H9 (cell line): ENCODE measurements around the gene FANCC. TPM values are rescaled to one million over a fixed set of nuclear protein-coding genes. Genes with fewer than 3 reads are reported as not detected.

Experiments
- DNase-seq: peaks from one replicate; pipeline ENCODE4 v3.0.0-alpha.2; 2017
- H2AFZ ChIP-seq: one replicate; pipeline ENCODE4 v1.6.1; 2013; ENCODE audit warnings: mild to moderate bottlenecking, low read length, control low read depth, moderate library complexity
- H2AK5ac ChIP-seq: 2 replicates; pipeline ENCODE4 v1.6.1; 2013; ENCODE audit warnings: low read length, control low read depth, mixed read lengths; ENCODE audit not compliant: insufficient read length
- H2BK120ac ChIP-seq: one replicate; pipeline ENCODE4 v1.6.1; 2013; ENCODE audit warnings: low read depth, mild to moderate bottlenecking, low read length, control low read depth, inconsistent platforms; ENCODE audit not compliant: poor library complexity, severe bottlenecking
- H2BK12ac ChIP-seq: 2 replicates; pipeline ENCODE4 v1.6.1; 2013; ENCODE audit warnings: low read length, control low read depth, mixed read lengths, low read depth; ENCODE audit not compliant: insufficient read length
- H2BK15ac ChIP-seq: 2 replicates; pipeline ENCODE4 v1.6.1; 2013; ENCODE audit warnings: low read depth, low read length, control low read depth
- H2BK20ac ChIP-seq: one replicate; pipeline ENCODE4 v1.6.1; 2013; ENCODE audit warnings: low read depth, mild to moderate bottlenecking, low read length, control low read depth, inconsistent platforms; ENCODE audit not compliant: poor library complexity, severe bottlenecking
- H2BK5ac ChIP-seq: 2 replicates; pipeline ENCODE4 v1.6.1; 2013; ENCODE audit warnings: low read length, control low read depth, mixed read lengths; ENCODE audit not compliant: insufficient read length
- H3K14ac ChIP-seq: 2 replicates; pipeline ENCODE4 v1.6.1; 2013; ENCODE audit warnings: low read length, control low read depth; ENCODE audit not compliant: insufficient read depth
- H3K18ac ChIP-seq: 2 replicates; pipeline ENCODE4 v1.6.1; 2013; ENCODE audit warnings: low read depth, mild to moderate bottlenecking, mixed read lengths, low read length, control low read depth; ENCODE audit not compliant: insufficient read length
- H3K23ac ChIP-seq: 2 replicates; pipeline ENCODE4 v1.6.1; 2013; ENCODE audit warnings: low read length, control low read depth, mixed read lengths, low read depth; ENCODE audit not compliant: insufficient read length
- H3K23me2 ChIP-seq: 2 replicates; pipeline ENCODE4 v1.6.1; 2013; ENCODE audit warnings: low read depth, mild to moderate bottlenecking, mixed read lengths, low read length, control low read depth; ENCODE audit not compliant: insufficient read length, poor library complexity, severe bottlenecking
- H3K27ac ChIP-seq: 2 replicates; pipeline ENCODE4 v1.5.1; 2013; ENCODE audit warnings: low read length, control low read depth, mixed read lengths, low read depth; ENCODE audit not compliant: insufficient read length
- H3K27me3 ChIP-seq: 2 replicates; pipeline ENCODE4 v1.6.1; 2013; ENCODE audit warnings: low read length, control low read depth, inconsistent platforms; ENCODE audit not compliant: insufficient read depth
- H3K4ac ChIP-seq: 2 replicates; pipeline ENCODE4 v1.6.1; 2013; ENCODE audit warnings: low read depth, mild to moderate bottlenecking, control low read depth, inconsistent platforms, low read length, moderate library complexity
- H3K4me1 ChIP-seq: 2 replicates; pipeline ENCODE4 v1.6.1; 2013; ENCODE audit warnings: low read length, control low read depth, inconsistent platforms; ENCODE audit not compliant: insufficient read depth
- H3K4me2 ChIP-seq: 2 replicates; pipeline ENCODE4 v1.6.1; 2013; ENCODE audit warnings: low read length, control low read depth, mixed read lengths; ENCODE audit not compliant: insufficient read length, insufficient read depth
- H3K56ac ChIP-seq: 2 replicates; pipeline ENCODE4 v1.6.1; 2013; ENCODE audit warnings: low read depth, mild to moderate bottlenecking, mixed read lengths, low read length, control low read depth; ENCODE audit not compliant: insufficient read length
- H3K79me1 ChIP-seq: 2 replicates; pipeline ENCODE4 v1.6.1; 2013; ENCODE audit warnings: low read depth, mild to moderate bottlenecking, moderate library complexity, low read length, control low read depth, inconsistent platforms; ENCODE audit not compliant: insufficient read depth, poor library complexity, severe bottlenecking
- H3K79me2 ChIP-seq: 2 replicates; pipeline ENCODE4 v1.6.1; 2013; ENCODE audit warnings: low read length, control low read depth, inconsistent platforms; ENCODE audit not compliant: insufficient read depth
- H3K9ac ChIP-seq: 2 replicates; pipeline ENCODE4 v1.6.1; 2013; ENCODE audit warnings: low read length, control low read depth, mixed read lengths; ENCODE audit not compliant: insufficient read length; ENCODE audit errors: extremely low read depth
- H3K9me3 ChIP-seq: one replicate; pipeline ENCODE4 v1.6.1; 2013; ENCODE audit warnings: low read depth, low read length, inconsistent platforms; ENCODE audit not compliant: control insufficient read depth
- H3T11ph ChIP-seq: one replicate; pipeline ENCODE4 v1.6.1; 2013; ENCODE audit warnings: mild to moderate bottlenecking, low read length, control low read depth, inconsistent platforms
- H4K20me1 ChIP-seq: one replicate; pipeline ENCODE4 v1.6.1; 2013; ENCODE audit not compliant: control insufficient read depth, insufficient read length, insufficient read depth
- H4K5ac ChIP-seq: 2 replicates; pipeline ENCODE4 v1.6.1; 2013; ENCODE audit warnings: low read depth, mild to moderate bottlenecking, mixed read lengths, low read length, control low read depth; ENCODE audit not compliant: insufficient read length
- H4K8ac ChIP-seq: replicated peaks from 2 replicates; pipeline ENCODE4 v1.6.1; 2013; ENCODE audit warnings: low read length, control low read depth, mixed read lengths, low read depth; ENCODE audit not compliant: insufficient read length
- H4K91ac ChIP-seq: 2 replicates; pipeline ENCODE4 v1.6.1; 2013; ENCODE audit warnings: low read depth, mild to moderate bottlenecking, moderate library complexity, mixed read lengths, low read length, control low read depth; ENCODE audit not compliant: insufficient read length
- H3K27ac Mint-ChIP-seq, 3 experiments: 2 replicates in 2 of 3; 3 replicates in 1 of 3; pipeline ENCODE4 v1.8.0; 2020 to 2021; ENCODE audit warnings: mixed read lengths in 3 of 3, mild to moderate bottlenecking in 1 of 3, moderate library complexity in 1 of 3
- H3K27me3 Mint-ChIP-seq: 2 replicates; pipeline ENCODE4 v1.8.0; 2021; ENCODE audit warnings: low read depth, mild to moderate bottlenecking, moderate library complexity, mixed read lengths
- H3K36me3 Mint-ChIP-seq, 3 experiments: 2 replicates in 2 of 3; 3 replicates in 1 of 3; pipeline ENCODE4 v1.8.0; 2020 to 2021; ENCODE audit warnings: low read depth in 3 of 3, mixed read lengths in 3 of 3; ENCODE audit not compliant: insufficient read depth in 1 of 3
- H3K4me1 Mint-ChIP-seq, 2 experiments: 2 replicates each; pipeline ENCODE4 v1.8.0; 2020; ENCODE audit warnings: mixed read lengths in 2 of 2
- H3K4me3 Mint-ChIP-seq, 2 experiments: 2 replicates in 1 of 2; 3 replicates in 1 of 2; pipeline ENCODE4 v1.8.0; 2020 to 2021; ENCODE audit warnings: mild to moderate bottlenecking in 2 of 2, mixed read lengths in 2 of 2, moderate library complexity in 1 of 2
- H3K9me3 Mint-ChIP-seq, 2 experiments: 2 replicates in 1 of 2; 3 replicates in 1 of 2; pipeline ENCODE4 v1.8.0; 2020; ENCODE audit warnings: mild to moderate bottlenecking in 2 of 2, mixed read lengths in 2 of 2, moderate library complexity in 1 of 2
- CTCF ChIP-seq: fragments of 200-600 bp; sonication (generic); conservative IDR thresholded peaks from 3 replicates; pipeline ENCODE4 v1.8.0; 2021; ENCODE audit warnings: antibody characterized with exemption, mild to moderate bottlenecking
- WGBS: extraction: QIAGEN DNeasy Blood & Tissue Kit; methylation state at CpG from one replicate; pipeline ENCODE4 v1.1.7; 2013; ENCODE audit warnings: missing lambda C conversion rate, low lambda C conversion rate, mixed read lengths; ENCODE audit not compliant: insufficient read length; ENCODE audit errors: extremely low coverage; 5-methylcytosine and 5-hydroxymethylcytosine counted together
- total RNA-seq: library from RNA; stranded (reverse); gene quantifications from 2 replicates; pipeline ENCODE4 v1.2.1, GENCODE V29; 2021

The FANCC gene
- total RNA-seq, 1 experiment from 2014 or later: 14.6 TPM

GRCh38 chr9:95091601-95092261, 225.8 kb downstream of the FANCC start:
- Histone ChIP-seq H4K20me1 (no peaks in the 10 kb centered on the region), H3K23ac (no peak overlapping the region), H3K23me2 (no peaks in the 10 kb centered on the region), H3K18ac (no peak overlapping the region), H2BK5ac (no peak overlapping the region), H2BK12ac (no peak overlapping the region), H3K4me2 (no peak overlapping the region), H3K56ac (no peak overlapping the region), H4K91ac (no peak overlapping the region), H4K5ac (no peak overlapping the region), H3K79me2 (no peaks in the 10 kb centered on the region), H2BK15ac (no peak overlapping the region), H3K79me1 (no peaks in the 10 kb centered on the region), H3T11ph (no peak overlapping the region), H2AK5ac (no peak overlapping the region), H3K27me3 (no peaks in the 10 kb centered on the region), H3K14ac (no peak overlapping the region), H2BK120ac (no peak overlapping the region), H3K4ac (no peak overlapping the region), H2BK20ac (no peak overlapping the region), H3K4me1 (no peaks in the 10 kb centered on the region; the same call in 1 of the 2 replicates), H3K9ac (no peak overlapping the region), H4K8ac (no peak overlapping the region), H3K9me3 (no peaks in the 10 kb centered on the region), H3K27ac (no peak overlapping the region), H2AFZ (no peak overlapping the region)
- DNase-seq: no peak
- H3K4me3 Mint-ChIP-seq: no peak overlapping the region; a peak in 1 of 5 replicates
- no CpG with 5 or more reads among the region's 12 CpGs for WGBS
- peak overlapping the region; percentile 22 to 70 (median 61); a peak in 4 of 7 replicates for H3K27ac Mint-ChIP-seq
- H3K4me1 Mint-ChIP-seq: peaks cover 32 to 51% of the 10 kb centered on the region in 2 experiments
- 0 out of 7 replicates have a peak, but pooled peaks cover 0 to 2% (median under 1%) of the 10 kb centered on the region in 3 experiments for H3K36me3 Mint-ChIP-seq
- no peaks in the 10 kb centered on the region for H3K9me3 Mint-ChIP-seq
- no peak for TF ChIP-seq CTCF
- H3K27me3 Mint-ChIP-seq: no peaks in the 10 kb centered on the region; the same call in 1 of the 2 replicates
